OCI-LY3 (cell line): ENCODE measurements around the gene RGS6.

ENCODE experiments used
- H2AFZ ChIP-seq: fragments of 200-600, 300-600 bp; shearing (Covaris generic); 2 replicates; pipeline ENCODE4 v1.6.0; 2014; ENCODE audit warnings: antibody characterized with exemption, low read depth, low read length
- H3K27ac ChIP-seq: fragments of 200-600, 300-600 bp; sonication (generic); 2 replicates; pipeline ENCODE4 v1.5.1; 2014; ENCODE audit warnings: mild to moderate bottlenecking, low read length, moderate library complexity, mixed read lengths
- H3K27me3 ChIP-seq: fragments of 200-600, 300-600 bp; sonication (generic); 2 replicates; pipeline ENCODE4 v1.6.1; 2014; ENCODE audit warnings: low read depth, low read length, mixed read lengths
- H3K36me3 ChIP-seq: fragments of 200-600, 300-600 bp; sonication (generic); replicated peaks from 2 replicates; pipeline ENCODE3; 2014; ENCODE audit warnings: low read depth, low read length, mixed read lengths
- H3K4me1 ChIP-seq: fragments of 300-600, 200-600 bp; sonication (generic); 2 replicates; pipeline ENCODE4 v1.6.1; 2014; ENCODE audit warnings: low read length, mixed read lengths
- H3K4me2 ChIP-seq: fragments of 200-600, 300-600 bp; sonication (generic); 2 replicates; pipeline ENCODE4 v1.6.1; 2014; ENCODE audit warnings: low read length, mixed read lengths
- H3K4me3 ChIP-seq: fragments of 300-600, 200-600 bp; sonication (generic); 2 replicates; pipeline ENCODE4 v1.5.1; 2014; ENCODE audit warnings: antibody characterized with exemption, mild to moderate bottlenecking, low read length, moderate library complexity
- H3K79me2 ChIP-seq: fragments of 300-600, 200-600 bp; shearing (Covaris generic); 2 replicates; pipeline ENCODE4 v1.6.1; 2014; ENCODE audit warnings: mild to moderate bottlenecking, low read length, mixed read lengths
- H3K9ac ChIP-seq: fragments of 300-600, 200-600 bp; shearing (Covaris generic); 2 replicates; pipeline ENCODE4 v1.6.0; 2014; ENCODE audit warnings: mild to moderate bottlenecking, low read length, moderate library complexity
- H3K9me3 ChIP-seq: fragments of 200-600, 300-600 bp; shearing (Covaris generic); 2 replicates; pipeline ENCODE4 v1.6.1; 2014; ENCODE audit warnings: low read length, mixed read lengths; ENCODE audit not compliant: insufficient read depth
- H4K20me1 ChIP-seq: fragments of 200-600, 300-600 bp; sonication (generic); 2 replicates; pipeline ENCODE4 v1.6.1; 2016; ENCODE audit warnings: low read length, mixed read lengths; ENCODE audit not compliant: insufficient read depth
- EZH2phosphoT487 ChIP-seq: fragments of 200-600 bp; shearing (Covaris generic); IDR thresholded peaks from 2 replicates; pipeline ENCODE4 v1.6.1; 2018; ENCODE audit warnings: antibody characterized with exemption, mixed run types, low read depth
- TF ChIP-seq, protein P1 (sequence below): fragments of 200-600, 300-600 bp; sonication (generic); IDR thresholded peaks from 2 replicates; pipeline ENCODE4 v1.5.1; 2014; ENCODE audit warnings: antibody characterized with exemption, low read length, low read depth

RGS6 gene

DNA sequence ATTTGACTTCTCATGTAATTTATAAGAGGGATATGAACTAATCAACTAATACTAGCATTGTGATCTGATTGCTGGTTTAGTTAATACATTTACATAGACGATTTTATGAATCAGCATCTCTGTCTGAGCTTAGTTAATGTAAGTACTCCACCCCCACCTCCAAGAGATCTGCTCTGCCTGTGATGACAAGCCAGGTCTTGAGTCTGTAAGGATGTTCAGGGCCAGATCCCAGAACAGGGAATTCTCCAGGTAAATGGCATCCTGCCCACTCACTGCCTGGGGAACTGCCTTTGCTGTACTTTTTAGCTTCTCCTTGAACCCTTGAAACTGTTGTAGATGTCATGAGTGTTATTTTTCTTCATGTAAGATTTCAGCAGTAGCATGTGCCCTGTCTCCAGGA lies 289.8 kb downstream of the RGS6 start:
- Histone ChIP-seq H3K36me3 (no peaks in the 10 kb centered on the region), H2AFZ (no peak overlapping the region), H3K4me3 (no peak overlapping the region), H3K27ac (no peak overlapping the region), H3K4me2 (no peak overlapping the region), H4K20me1 (no peaks in the 10 kb centered on the region), H3K4me1 (no peaks in the 10 kb centered on the region), H3K79me2 (no peaks in the 10 kb centered on the region), H3K27me3 (no peaks in the 10 kb centered on the region), H3K9ac (no peak overlapping the region), H3K9me3 (peaks cover 5% of the 10 kb centered on the region; the same call in 1 of the 2 replicates)
- TF ChIP-seq, protein P1, sequence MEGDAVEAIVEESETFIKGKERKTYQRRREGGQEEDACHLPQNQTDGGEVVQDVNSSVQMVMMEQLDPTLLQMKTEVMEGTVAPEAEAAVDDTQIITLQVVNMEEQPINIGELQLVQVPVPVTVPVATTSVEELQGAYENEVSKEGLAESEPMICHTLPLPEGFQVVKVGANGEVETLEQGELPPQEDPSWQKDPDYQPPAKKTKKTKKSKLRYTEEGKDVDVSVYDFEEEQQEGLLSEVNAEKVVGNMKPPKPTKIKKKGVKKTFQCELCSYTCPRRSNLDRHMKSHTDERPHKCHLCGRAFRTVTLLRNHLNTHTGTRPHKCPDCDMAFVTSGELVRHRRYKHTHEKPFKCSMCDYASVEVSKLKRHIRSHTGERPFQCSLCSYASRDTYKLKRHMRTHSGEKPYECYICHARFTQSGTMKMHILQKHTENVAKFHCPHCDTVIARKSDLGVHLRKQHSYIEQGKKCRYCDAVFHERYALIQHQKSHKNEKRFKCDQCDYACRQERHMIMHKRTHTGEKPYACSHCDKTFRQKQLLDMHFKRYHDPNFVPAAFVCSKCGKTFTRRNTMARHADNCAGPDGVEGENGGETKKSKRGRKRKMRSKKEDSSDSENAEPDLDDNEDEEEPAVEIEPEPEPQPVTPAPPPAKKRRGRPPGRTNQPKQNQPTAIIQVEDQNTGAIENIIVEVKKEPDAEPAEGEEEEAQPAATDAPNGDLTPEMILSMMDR = no peak
- no peak for TF ChIP-seq EZH2phosphoT487

GRCh38 chr14:72236629-72237028 lies 304.4 kb downstream of the RGS6 start:
- H3K4me3 ChIP-seq = no peak overlapping the region
- H3K9me3 ChIP-seq = no peaks in the 10 kb centered on the region
- no peak overlapping the region for H2AFZ ChIP-seq
- no peak overlapping the region for H3K9ac ChIP-seq
- no peaks in the 10 kb centered on the region for H4K20me1 ChIP-seq
- TF ChIP-seq, protein P1 = no peak
- TF ChIP-seq EZH2phosphoT487 = no peak
- no peak overlapping the region for H3K4me2 ChIP-seq
- H3K36me3 ChIP-seq = no peaks in the 10 kb centered on the region
- peaks cover 19% of the 10 kb centered on the region for H3K27me3 ChIP-seq
- H3K4me1 ChIP-seq = no peaks in the 10 kb centered on the region
- no peak overlapping the region for H3K27ac ChIP-seq
- no peaks in the 10 kb centered on the region for H3K79me2 ChIP-seq

DNA sequence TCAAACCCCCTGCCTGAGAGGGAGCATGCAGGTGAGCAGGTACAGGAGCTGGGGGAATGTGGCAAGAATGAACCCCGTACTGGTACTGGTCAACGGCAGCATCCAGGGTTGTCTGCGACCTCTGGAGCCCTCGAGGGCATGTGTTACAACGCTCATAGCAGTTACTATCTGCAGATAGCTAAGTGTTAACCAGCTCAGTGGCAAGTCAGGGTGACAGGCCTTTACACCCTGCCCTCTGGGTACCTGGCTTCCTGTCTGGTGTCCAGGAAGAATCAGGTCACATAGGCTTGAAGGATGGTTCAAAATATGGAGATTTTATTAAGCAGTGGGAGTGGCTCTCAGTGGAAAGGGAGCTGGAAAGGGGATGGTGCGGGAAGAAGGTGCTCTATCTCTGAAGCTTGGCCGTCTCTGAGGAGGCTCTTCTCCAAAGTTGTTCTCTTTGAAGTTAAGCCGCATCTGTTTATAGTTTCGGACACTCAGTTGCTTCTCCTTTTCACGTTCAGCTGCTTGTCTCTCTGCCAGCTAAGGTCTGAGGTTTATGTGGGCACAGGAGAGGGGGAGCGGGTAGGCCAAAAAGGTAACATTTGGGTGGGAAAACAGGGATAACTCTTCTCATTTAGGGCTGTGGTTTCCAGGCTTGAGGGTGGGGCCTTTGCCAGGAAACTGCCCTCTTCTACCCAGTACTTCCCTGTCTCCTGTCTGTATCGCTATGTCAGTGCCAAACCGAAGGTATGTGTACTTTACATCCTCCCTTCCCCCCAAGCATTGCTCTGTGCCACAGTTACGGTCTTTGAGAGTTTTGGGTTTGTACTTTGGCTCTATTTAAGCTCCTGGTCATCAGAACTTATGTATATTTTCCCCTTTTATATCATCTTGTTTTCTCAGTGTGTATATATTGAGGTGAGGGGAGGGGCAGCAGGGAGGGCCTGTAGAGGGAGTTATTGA lies 305.8 kb downstream of the RGS6 start:
- no peak overlapping the region for H3K27ac ChIP-seq
- no peak overlapping the region for H3K4me2 ChIP-seq
- H2AFZ ChIP-seq = no peak overlapping the region
- H3K79me2 ChIP-seq = no peaks in the 10 kb centered on the region
- no peaks in the 10 kb centered on the region for H3K9me3 ChIP-seq
- no peaks in the 10 kb centered on the region for H3K36me3 ChIP-seq
- TF ChIP-seq, protein P1 = no peak
- no peak for TF ChIP-seq EZH2phosphoT487
- no peak overlapping the region for H3K4me3 ChIP-seq
- peaks cover 19% of the 10 kb centered on the region for H3K27me3 ChIP-seq
- H3K4me1 ChIP-seq = no peaks in the 10 kb centered on the region
- H3K9ac ChIP-seq = no peak overlapping the region
- H4K20me1 ChIP-seq = no peaks in the 10 kb centered on the region
